Stimulated activated naive CD4-positive, alpha-beta T cell (primary cell): ENCODE results near the gene GOLGA5.
"Not testable (repeated sequence)": the region's sequence is repeated elsewhere in the genome, so short reads cannot be mapped to it uniquely, and the experiment has no call there.

Experiments used
- DNase-seq, 6 experiments: peaks; one replicate each; lab custom pipeline; 2025; lab: John Stamatoyannopoulos, UW

GOLGA5 gene

DNA sequence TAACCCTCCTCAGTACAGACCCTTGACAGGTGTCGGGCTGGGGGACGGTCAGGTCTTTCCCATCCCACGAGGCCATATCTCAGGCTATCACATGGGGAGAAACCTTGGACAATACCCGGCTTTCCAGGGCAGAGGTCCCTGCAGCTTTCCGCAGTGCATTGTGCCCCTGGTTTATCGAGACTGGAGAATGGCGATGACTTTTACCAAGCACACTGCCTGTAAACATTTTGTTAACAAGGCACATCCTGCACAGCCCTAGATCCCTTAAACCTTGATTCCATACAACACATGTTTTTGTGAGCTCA, 26.4 kb downstream of the GOLGA5 start:
- not testable (repeated sequence) for DNase-seq

GRCh38 chr14:92830902-92831301, 36.8 kb downstream of the GOLGA5 start:
- no peak for DNase-seq

GRCh38 chr14:92832137-92832700, 38.1 kb downstream of the GOLGA5 start:
- no peak for DNase-seq

- no peak for DNase-seq
Measured at GRCh38 chr14:92841930-92842329, 47.8 kb downstream of the GOLGA5 start.

DNA sequence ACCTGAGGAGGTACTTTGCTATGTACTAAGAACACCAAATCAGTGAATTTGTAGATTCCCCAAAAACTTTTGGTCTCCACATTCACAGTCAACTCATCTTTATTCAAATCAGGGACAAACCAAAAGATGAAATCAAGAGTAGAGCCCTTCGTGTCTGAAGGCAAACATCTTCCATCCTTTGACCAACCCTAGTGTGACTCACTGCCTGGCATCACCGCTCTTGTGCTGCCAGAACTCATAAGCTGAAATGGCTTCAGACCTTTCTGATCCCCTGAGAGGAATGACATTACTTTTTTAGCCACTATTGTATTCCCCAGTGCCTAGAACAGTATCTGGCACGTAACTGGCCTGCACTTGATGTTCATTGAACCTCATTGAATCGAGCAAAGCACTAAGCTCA, 50.1 kb downstream of the GOLGA5 start:
- no peak for DNase-seq

DNA sequence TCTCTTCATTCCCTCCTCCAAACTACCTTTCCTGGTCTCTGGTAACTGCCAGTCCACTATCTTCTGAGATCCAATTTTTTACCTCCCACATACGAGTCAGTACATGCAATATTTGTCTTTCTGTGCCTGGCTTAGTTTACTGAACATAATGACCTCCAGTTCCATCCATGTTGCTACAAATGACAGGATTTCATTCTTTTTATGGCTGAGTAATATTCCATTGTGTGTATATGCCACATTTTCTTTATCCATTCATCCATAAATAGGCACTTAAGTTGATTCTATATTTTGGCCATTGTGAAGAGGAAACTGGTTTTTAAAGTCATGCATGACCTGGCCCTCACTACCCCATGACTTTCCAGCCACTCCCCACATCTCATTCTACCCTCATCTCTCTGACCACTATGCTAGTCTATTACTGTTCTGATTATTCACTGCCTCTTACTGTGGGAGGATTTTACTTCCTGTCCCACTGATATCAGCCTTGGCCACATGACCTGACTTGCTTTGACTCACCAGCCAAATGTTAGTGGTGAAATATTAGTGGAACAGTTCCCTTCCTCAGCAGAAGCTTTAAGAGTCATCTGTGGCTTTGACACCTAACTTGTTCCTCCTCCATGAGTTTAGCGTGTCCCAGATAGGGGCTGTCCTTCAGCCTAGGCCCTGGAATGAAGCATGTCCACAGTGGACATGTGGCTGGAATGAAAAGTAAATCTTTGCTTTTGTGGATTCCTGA, 52.2 kb downstream of the GOLGA5 start:
- DNase-seq: no peak

DNA sequence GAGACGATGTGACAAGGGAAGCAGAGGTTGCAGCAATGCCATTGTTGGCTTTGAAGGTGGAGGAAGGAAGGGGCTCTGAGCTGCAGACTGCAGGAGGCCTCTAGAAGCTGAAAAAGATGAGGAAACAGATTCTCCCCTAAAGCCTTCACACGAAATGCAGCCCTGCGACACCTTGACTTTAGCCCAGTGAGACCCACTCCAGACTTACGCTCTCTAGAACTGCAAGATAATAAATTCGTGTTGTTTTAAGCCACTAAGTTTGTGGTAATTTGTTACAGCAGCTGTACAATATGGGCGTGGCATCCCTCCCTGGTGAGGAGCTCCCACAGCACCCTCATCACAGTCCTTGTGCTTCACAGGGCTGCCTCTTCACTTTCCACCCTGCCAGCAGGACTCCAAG, 53.2 kb downstream of the GOLGA5 start:
- DNase-seq: no peak

GRCh38 chr14:92847749-92848148, 53.6 kb downstream of the GOLGA5 start:
- no peak for DNase-seq

GRCh38 chr14:92848887-92849286, 54.8 kb downstream of the GOLGA5 start:
- DNase-seq: no peak

DNA sequence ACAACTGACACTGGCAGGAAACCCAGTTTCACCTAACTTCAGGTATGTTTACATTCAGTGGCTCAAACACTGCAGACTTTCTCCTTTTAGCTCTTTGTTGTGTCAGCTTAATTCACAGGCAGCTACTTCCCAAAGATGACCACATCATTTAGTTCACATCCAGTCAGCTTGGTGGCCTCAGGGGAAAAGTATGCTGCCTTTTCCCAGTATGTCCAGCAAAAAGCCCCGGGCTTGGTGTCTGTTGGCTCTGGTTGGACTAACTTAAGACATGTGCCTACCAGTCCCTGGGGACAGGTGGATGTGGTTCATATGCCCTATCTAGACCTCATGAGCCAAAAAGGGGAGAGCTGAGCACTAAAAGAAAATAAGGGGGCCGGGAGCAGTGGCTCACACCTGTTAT, 56.4 kb downstream of the GOLGA5 start:
- DNase-seq: no peak

GRCh38 chr14:92853136-92853535, 59.0 kb downstream of the GOLGA5 start:
- DNase-seq: not testable (repeated sequence)

GRCh38 chr14:92860049-92860840, 66.1 kb downstream of the GOLGA5 start:
- no peak for DNase-seq

DNA sequence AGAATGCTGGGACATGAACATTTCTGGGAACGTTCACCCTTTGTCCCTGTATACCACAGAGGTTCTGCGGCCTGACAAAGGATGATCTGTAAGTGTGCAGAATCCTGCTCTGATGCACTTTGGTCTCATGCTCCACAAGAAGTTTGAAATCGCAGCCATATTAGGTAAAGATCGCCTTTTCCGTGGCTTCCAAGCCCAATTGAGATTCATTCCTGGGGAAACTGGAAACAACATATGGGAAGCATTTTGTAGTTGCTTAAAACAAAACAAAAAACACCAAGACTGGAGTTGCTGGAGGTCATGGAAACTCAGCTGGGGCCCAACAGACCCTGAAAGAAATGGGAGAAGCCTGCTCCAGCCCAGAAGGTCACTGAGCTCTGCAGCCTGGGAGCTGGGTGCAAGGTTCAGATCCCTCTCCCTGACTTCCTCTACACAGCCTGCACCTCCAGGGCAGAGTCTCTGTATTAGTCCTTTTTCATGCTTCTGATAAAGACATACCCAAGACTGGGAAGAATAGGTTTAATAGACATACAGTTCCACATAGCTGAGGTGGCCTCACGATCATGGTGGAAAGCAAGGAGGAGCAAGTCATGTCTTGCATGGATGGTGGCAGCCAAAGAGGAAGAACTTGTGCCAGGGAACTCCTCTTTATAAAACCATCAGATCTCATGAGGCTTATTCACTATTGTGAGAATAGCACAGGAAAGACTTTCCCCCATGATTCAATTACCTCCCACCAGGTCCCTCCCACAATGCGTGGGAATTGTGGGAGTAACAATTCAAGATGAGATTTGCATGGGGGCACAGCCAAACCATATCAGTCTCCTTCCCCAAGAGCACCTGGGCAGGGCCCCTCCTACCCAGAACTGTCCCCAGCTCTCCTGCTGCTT, 68.0 kb downstream of the GOLGA5 start:
- no peak for DNase-seq

DNA sequence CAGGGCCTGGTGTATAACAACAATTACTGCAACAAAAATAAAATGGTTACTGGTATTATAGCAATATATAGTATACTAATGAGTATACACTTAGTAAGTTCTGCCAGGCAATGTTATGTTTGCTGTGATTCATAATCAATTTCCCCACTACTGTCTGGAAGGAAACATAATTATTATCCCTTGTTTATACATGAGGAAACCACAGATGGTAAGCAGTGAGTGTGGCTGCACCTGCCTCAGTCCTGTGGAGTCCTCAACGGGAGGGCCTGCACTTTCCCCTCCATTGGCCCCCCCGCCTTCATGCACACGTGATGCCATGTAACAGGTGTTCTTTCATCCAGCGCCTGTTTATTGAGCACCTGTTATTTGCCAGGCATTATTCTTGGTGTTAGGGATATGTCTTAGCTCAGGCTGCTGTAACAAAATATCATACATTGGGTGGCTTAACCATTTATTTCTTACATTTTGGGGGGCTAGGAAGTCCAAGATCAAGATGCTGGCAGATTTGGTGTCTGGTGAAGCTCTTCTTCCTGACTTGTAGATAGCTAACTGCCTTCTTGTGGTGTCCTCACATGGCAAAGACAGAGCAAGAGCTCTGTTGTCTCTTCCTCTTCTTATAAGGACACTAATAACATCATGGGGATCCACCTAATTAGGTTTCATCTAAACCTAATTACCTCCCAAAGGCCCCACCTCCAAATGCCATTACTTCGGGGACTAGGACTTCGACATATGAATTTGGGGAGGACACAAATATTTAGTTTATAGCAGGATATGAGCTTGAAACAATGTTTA, 69.4 kb downstream of the GOLGA5 start:
- DNase-seq: no peak

DNA sequence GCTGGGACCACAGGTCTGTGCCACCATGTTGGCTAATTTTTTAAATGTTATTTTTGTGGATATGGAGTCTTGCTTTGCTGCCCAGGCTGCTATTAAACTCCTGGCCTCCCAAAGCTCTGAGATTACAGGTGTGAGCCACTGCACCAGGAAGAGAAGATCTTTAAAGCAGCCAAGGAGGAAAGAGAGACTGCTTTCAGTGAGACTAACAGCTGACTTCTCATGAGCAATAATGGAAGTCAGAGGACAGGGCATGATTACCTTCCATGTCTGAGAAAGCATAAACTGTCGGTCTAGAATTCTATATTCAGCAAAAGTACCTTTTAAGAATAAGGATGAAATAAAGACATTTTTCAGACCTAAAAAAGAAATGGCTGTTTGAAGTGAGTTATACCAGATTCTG, 71.6 kb downstream of the GOLGA5 start:
- DNase-seq: no peak

- DNase-seq: no peak
Measured at GRCh38 chr14:92866181-92866752, 72.2 kb downstream of the GOLGA5 start.

GRCh38 chr14:92866901-92867865, 73.1 kb downstream of the GOLGA5 start:
- DNase-seq: no peak

- DNase-seq: no peak
Measured at GRCh38 chr14:92874962-92875661, 81.0 kb downstream of the GOLGA5 start.

GRCh38 chr14:92877757-92878431, 83.8 kb downstream of the GOLGA5 start:
- no peak for DNase-seq
